Epithelial cell of proximal tubule (primary cell): ENCODE measurements around the gene RFX7. TPM values are rescaled to one million over a fixed set of nuclear protein-coding genes. Genes with fewer than 3 reads are reported as not detected.

Experiments used
- DNase-seq: peaks from one replicate; pipeline ENCODE4 v3.0.0-alpha.2; 2011; ENCODE audit warnings: low read depth
- H3K4me3 ChIP-seq: 2 replicates; pipeline ENCODE4 v1.5.1; 2011; ENCODE audit warnings: low read depth, mild to moderate bottlenecking, low read length
- CTCF ChIP-seq: conservative IDR thresholded peaks from 2 replicates; pipeline ENCODE4 v1.5.1; 2012; ENCODE audit warnings: low read depth, mild to moderate bottlenecking, low read length
- total RNA-seq: library from RNA; depleted of rRNA; stranded (reverse); fragments of >200 nt; gene quantifications from 2 replicates; pipeline ENCODE4 v1.2.3, GENCODE V29; 2015

Gene RFX7
- total RNA-seq, 1 donor from 2014 or later, result 4.8 TPM

DNA sequence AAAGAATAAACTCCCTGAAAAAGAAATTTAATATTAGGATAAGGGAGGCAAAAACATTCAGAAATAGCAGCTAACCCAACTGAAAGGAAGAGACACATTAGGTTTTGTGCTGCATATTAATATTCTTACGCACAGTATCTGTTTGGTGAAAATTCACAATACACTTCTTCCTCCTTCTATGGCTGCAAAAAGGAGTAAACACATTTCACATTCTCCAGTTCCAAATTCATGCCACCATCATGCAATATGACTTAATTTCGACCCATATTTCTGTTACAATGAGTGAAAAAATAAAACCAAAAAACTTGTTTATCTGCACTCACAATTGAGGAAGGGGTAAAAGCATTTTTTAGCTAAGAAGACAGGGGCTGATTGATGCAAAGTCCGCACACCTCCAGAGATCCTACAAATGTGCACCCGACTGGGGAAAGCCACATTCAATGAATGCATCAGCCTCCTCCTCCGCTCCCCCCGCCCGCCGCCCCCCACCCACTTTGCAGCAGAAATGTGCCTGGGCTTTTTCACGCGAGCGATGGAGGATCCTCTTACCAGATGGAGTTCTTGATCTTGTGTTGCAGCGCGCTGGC is 1.0 kb downstream of the RFX7 start:
- no peak for TF ChIP-seq CTCF
- peak overlapping the region; percentile 88 for H3K4me3 ChIP-seq
- DNase-seq, result no peak

GRCh38 chr15:56241374-56242105 is 2.1 kb downstream of the RFX7 start:
- no peak for TF ChIP-seq CTCF
- DNase-seq, result no peak
- H3K4me3 ChIP-seq, result peak overlapping the region; percentile 88

DNA sequence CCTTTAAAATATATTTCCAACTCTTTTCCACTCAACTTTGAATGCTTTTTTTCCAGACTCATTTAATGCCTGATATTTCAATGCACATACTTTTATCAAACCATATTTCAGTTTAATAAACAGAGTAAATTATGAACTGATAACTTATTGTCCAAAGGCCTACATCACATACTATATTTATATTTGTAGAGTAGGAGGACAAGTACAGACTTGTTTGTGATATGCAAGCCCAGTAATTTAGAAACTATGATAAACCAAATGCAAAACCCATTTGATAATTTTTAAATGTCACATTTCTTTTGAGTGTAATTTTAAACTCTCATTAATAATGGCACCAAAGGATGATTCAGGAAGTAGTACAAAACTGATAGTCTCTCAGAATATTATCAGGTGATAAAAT is 3.3 kb downstream of the RFX7 start:
- H3K4me3 ChIP-seq, result no peak overlapping the region
- no peak for DNase-seq

GRCh38 chr15:56236197-56236596 is 7.5 kb downstream of the RFX7 start:
- H3K4me3 ChIP-seq, result no peak overlapping the region
- DNase-seq, result no peak
- no peak for TF ChIP-seq CTCF

More for the DNA sequence above, 3.3 kb downstream of the RFX7 start:
- no peak for TF ChIP-seq CTCF

- no peak for DNase-seq
- no peak overlapping the region for H3K4me3 ChIP-seq
- no peak for TF ChIP-seq CTCF
Observed at GRCh38 chr15:56234804-56235203, 8.9 kb downstream of the RFX7 start.

DNA sequence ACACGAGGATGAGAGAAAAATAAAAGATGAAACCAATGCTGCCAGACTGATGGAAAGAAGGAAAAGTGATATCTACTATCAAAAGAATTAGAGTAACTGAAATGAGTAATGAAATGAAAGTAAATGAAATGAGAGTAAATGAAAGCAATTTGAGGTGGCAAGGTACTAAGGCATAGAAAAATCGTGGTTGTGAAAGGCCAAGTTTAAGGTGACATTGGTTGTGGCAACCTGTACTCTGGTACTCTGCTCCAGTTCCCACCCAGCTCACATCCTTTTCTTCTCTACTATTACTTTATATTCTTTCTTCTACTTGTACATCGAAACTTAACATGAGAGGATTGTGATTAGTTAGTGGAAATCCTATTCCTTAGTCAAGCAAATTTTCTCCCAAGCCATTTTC is 10.1 kb downstream of the RFX7 start:
- no peak overlapping the region for H3K4me3 ChIP-seq
- TF ChIP-seq CTCF, result no peak
- DNase-seq, result no peak

- H3K4me3 ChIP-seq, result no peak overlapping the region
- no peak for DNase-seq
- TF ChIP-seq CTCF, result no peak
Observed at GRCh38 chr15:56232058-56232457, 11.6 kb downstream of the RFX7 start.
